22Rv1 (cell line): ENCODE measurements around the gene TPSG1.

Source experiments
- ZFX ChIP-seq: fragments of 450-650 bp; IDR thresholded peaks from 2 replicates; pipeline ENCODE4 v1.6.1; 2017; ENCODE audit warnings: antibody characterized with exemption, borderline replicate concordance
- TF ChIP-seq, protein P1 (sequence below): fragments of 450-650 bp; IDR thresholded peaks from 2 replicates; pipeline ENCODE4 v1.5.1; 2017; ENCODE audit warnings: mild to moderate bottlenecking

DNA sequence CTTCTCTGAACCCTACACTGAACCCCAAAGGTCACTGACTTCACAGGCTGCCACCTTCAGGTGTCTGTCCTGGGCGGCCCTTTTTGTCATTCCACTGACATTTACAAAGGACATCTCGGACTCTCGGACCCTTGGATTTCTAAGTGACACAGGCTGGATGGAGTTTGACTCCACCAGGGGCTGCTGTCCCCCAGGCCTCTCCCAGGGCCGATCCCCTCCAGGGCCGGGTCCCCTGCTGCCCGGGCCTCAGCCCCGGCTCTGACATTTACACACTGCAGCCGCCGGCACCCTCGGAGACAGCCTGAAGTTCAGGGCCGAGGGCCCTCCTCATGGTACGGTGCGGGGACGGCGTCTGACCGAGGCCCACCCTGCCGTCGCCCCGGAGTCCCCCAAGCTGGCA is 48.0 kb downstream of the TPSG1 start:
- TF ChIP-seq, protein P1, sequence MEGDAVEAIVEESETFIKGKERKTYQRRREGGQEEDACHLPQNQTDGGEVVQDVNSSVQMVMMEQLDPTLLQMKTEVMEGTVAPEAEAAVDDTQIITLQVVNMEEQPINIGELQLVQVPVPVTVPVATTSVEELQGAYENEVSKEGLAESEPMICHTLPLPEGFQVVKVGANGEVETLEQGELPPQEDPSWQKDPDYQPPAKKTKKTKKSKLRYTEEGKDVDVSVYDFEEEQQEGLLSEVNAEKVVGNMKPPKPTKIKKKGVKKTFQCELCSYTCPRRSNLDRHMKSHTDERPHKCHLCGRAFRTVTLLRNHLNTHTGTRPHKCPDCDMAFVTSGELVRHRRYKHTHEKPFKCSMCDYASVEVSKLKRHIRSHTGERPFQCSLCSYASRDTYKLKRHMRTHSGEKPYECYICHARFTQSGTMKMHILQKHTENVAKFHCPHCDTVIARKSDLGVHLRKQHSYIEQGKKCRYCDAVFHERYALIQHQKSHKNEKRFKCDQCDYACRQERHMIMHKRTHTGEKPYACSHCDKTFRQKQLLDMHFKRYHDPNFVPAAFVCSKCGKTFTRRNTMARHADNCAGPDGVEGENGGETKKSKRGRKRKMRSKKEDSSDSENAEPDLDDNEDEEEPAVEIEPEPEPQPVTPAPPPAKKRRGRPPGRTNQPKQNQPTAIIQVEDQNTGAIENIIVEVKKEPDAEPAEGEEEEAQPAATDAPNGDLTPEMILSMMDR, result no peak
- TF ChIP-seq ZFX, result no peak
